CD8-positive, alpha-beta memory T cell (primary cell): ENCODE measurements around the gene HIC2. TPM values are rescaled to one million over a fixed set of nuclear protein-coding genes. Genes with fewer than 3 reads are reported as not detected.
"Not testable (repeated sequence)": the region's sequence is repeated elsewhere in the genome, so short reads cannot be mapped to it uniquely, and the experiment has no call there.

Experiments
- CTCF ChIA-PET: fragments of 350-600 bp; sonication (Branson Sonifier 250); formaldehyde crosslinking; loops from one replicate; lab custom pipeline; 2021; ENCODE audit warnings: antibody characterized with exemption; lab: Charles Lee
- POLR2A ChIA-PET: fragments of 350-600 bp; sonication (Branson Sonifier 250); formaldehyde crosslinking; loops from one replicate; lab custom pipeline; 2021; ENCODE audit warnings: antibody characterized with exemption; lab: Charles Lee
- DNase-seq, 5 donors: peaks; one replicate each; pipeline versions ENCODE4 v3.0.0 to v3.0.0-alpha.2; 2020 to 2022; ENCODE audit warnings: mixed read lengths in 1 of 5
- H3K27ac ChIP-seq: one replicate; pipeline ENCODE4 v1.7.0; 2013; ENCODE audit warnings: low read depth, mild to moderate bottlenecking, low read length, moderate library complexity
- H3K27me3 ChIP-seq: 2 replicates; pipeline ENCODE4 v1.7.0; 2013; ENCODE audit warnings: low read length, mild to moderate bottlenecking; ENCODE audit not compliant: insufficient read depth, poor library complexity, severe bottlenecking
- H3K36me3 ChIP-seq: 2 replicates; pipeline ENCODE4 v1.7.0; 2013; ENCODE audit warnings: mild to moderate bottlenecking, low read length, moderate library complexity; ENCODE audit not compliant: insufficient read depth
- H3K4me1 ChIP-seq: 2 replicates; pipeline ENCODE4 v1.7.0; 2013; ENCODE audit warnings: mild to moderate bottlenecking, low read length, moderate library complexity; ENCODE audit not compliant: insufficient read depth
- H3K4me3 ChIP-seq: 2 replicates; pipeline ENCODE4 v1.7.0; 2013; ENCODE audit warnings: mild to moderate bottlenecking, low read length
- H3K9me3 ChIP-seq: 2 replicates; pipeline ENCODE4 v1.7.0; 2013; ENCODE audit warnings: mild to moderate bottlenecking, low read length
- H3K27ac Mint-ChIP-seq, 8 donors: one replicate each; pipeline ENCODE4 v1.8.0; 2020 to 2021; ENCODE audit warnings: mixed read lengths in 8 of 8, mild to moderate bottlenecking in 6 of 8, inconsistent platforms in 3 of 8, moderate library complexity in 3 of 8
- H3K27me3 Mint-ChIP-seq, 2 donors: one replicate each; pipeline ENCODE4 v1.8.0; 2020 to 2021; ENCODE audit warnings: mixed read lengths in 2 of 2, mild to moderate bottlenecking in 1 of 2, moderate library complexity in 1 of 2
- H3K36me3 Mint-ChIP-seq, 3 donors: one replicate each; pipeline ENCODE4 v1.8.0; 2020 to 2021; ENCODE audit warnings: mixed read lengths in 3 of 3, inconsistent platforms in 1 of 3, mild to moderate bottlenecking in 1 of 3
- H3K4me1 Mint-ChIP-seq, 3 donors: one replicate each; pipeline ENCODE4 v1.8.0; 2020 to 2021; ENCODE audit warnings: mixed read lengths in 3 of 3, inconsistent platforms in 1 of 3, mild to moderate bottlenecking in 1 of 3
- H3K4me3 Mint-ChIP-seq, 7 donors: one replicate each; pipeline ENCODE4 v1.8.0; 2020 to 2021; ENCODE audit warnings: mixed read lengths in 7 of 7, mild to moderate bottlenecking in 6 of 7, moderate library complexity in 4 of 7, inconsistent platforms in 2 of 7
- H3K9me3 Mint-ChIP-seq, 5 donors: one replicate each; pipeline ENCODE4 v1.8.0; 2020 to 2022; ENCODE audit warnings: mixed read lengths in 5 of 5, mild to moderate bottlenecking in 3 of 5, moderate library complexity in 2 of 5, inconsistent platforms in 1 of 5
- polyA plus RNA-seq: library from polyadenylated mRNA; unstranded; fragments of 300-500 nt; fragmentation: Illumina TruSeq; gene quantifications from one replicate; pipeline ENCODE4 v1.2.3, GENCODE V29; 2021
- total RNA-seq, 2 experiments: library from RNA; stranded (reverse); gene quantifications; one replicate each; pipeline ENCODE4 v1.2.3, GENCODE V29; 2021

HIC2 gene
- total and polyA plus RNA-seq, 3 experiments from 2014 or later, result 0.60 to 6.8 (median 6.1) TPM

DNA sequence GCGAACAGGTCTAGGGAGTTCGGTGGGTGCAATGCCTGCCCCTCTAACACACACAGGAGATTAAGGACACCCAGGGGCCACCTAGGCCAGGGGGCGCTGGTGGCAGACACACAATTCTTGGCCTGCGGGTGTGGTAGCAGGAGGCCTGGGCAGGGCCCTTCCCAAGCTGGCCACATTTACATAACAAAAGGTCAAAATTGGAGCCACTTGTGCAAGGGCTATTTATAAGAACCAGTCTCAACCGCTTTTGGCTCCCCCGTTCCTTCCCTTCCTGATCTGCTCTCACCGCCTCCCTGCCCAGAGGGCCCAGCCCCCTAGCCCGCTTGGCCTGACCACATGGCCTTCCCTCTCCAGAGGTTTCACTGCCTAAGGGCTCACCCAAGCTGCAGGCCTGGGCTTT, 75.1 kb downstream of the HIC2 start:
- H3K27me3 Mint-ChIP-seq, H3K27ac ChIP-seq, H3K4me1 ChIP-seq, H3K36me3 ChIP-seq, H3K27ac Mint-ChIP-seq, H3K9me3 ChIP-seq, H3K4me1 Mint-ChIP-seq, H3K9me3 Mint-ChIP-seq, H3K4me3 Mint-ChIP-seq, H3K4me3 ChIP-seq, DNase-seq, CTCF ChIA-PET, H3K27me3 ChIP-seq, H3K36me3 Mint-ChIP-seq, POLR2A ChIA-PET: not testable (repeated sequence)

DNA sequence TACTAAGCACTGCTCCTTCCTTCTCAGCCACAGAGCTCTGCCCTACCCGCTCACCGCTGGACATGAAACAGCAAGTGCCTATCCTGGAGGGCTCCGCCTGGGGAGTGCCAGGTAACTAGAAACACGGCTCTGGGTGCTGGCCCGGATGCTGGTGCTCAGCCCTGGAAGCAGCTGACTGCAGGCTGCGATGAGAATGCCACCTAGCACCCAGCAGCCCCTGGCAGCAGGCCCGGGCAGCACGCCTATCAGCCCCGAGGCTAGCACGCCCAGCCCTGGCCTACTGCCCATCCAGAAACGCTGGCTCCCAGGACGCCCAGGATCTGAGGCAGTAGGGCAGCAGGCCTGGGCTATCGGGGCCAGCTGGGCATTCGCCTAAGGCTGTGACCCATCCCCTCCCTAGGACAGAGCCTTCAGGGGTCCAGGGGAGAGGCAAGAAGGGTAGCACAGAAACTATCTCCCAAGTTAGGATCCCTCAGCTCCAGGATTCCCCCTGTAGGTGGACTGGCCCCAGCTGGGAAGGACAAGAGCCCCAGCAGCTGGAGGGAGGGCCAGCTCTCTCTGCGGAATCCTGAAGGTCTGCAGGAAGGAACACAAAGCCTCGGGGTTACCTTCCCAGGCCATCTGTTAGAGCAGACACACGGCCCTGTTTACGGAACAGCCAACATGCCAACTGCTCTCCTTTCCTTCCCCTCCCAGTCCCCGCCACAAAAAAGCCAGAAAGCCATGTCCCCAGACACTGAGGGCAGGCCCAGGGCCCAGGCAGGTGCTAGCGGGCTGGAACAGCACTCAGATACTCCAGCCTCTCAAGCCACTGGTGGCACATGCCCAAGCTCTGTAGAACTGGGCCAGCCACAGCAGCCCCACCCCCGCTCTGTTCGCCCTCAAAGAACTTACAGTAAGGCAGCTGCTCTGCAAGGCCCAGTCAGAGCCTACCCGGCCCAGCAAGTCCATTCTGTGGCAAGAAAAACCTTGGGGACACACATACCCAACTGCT, 76.9 kb downstream of the HIC2 start:
- H3K36me3 Mint-ChIP-seq, POLR2A ChIA-PET, H3K4me1 ChIP-seq, H3K4me1 Mint-ChIP-seq, H3K36me3 ChIP-seq, H3K27me3 Mint-ChIP-seq, H3K9me3 Mint-ChIP-seq, CTCF ChIA-PET, H3K4me3 Mint-ChIP-seq, DNase-seq, H3K27ac Mint-ChIP-seq, H3K27me3 ChIP-seq, H3K9me3 ChIP-seq, H3K27ac ChIP-seq, H3K4me3 ChIP-seq: not testable (repeated sequence)

DNA sequence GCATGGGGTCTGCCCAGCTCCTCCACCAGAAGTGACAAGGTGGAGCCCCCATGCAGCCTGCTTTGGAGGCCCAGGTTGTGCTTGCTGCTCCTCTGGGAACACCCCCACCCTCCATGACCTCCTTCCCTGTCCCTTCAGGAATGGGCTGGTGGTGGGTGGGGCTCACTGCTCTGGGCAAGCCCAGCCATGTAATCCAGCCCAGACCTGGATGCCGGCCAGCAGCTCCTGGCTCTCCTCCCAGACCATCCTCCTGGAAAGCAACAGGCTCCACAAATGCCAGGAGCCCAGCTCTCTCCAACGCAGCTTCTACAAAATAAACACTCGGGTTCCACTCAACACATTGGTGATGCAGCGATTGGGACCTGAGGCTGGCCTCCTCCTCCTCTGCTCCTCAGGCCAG, 80.8 kb downstream of the HIC2 start:
- H3K36me3 Mint-ChIP-seq, H3K4me1 Mint-ChIP-seq, H3K27me3 Mint-ChIP-seq, H3K27ac Mint-ChIP-seq, H3K4me3 ChIP-seq, H3K27ac ChIP-seq, H3K9me3 Mint-ChIP-seq, H3K27me3 ChIP-seq, DNase-seq, CTCF ChIA-PET, H3K36me3 ChIP-seq, H3K9me3 ChIP-seq, H3K4me3 Mint-ChIP-seq, POLR2A ChIA-PET, H3K4me1 ChIP-seq: not testable (repeated sequence)

DNA sequence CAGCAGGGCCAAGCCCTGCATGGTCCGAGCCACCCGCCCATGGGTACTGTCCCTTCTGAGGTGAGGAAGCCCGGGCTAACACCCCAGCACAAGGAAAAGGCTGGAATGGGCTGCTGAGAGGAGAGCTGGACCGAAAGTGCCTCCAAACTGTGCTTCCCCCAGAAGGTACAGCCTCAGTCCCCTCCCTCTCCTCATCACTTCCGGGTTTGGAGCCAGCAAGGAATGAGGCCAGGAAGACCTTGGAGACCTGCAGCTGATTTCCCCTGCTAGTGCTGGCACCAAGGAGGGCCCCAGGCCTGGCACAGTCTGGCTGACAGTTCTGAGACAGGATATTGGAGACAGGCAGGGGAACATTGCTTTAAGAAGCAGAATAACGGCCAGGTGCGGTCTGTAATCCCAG, 81.3 kb downstream of the HIC2 start:
- DNase-seq, H3K36me3 ChIP-seq, H3K4me3 ChIP-seq, H3K9me3 ChIP-seq, H3K9me3 Mint-ChIP-seq, H3K4me1 ChIP-seq, H3K36me3 Mint-ChIP-seq, POLR2A ChIA-PET, H3K27ac Mint-ChIP-seq, H3K27ac ChIP-seq, H3K4me3 Mint-ChIP-seq, H3K27me3 ChIP-seq, CTCF ChIA-PET, H3K4me1 Mint-ChIP-seq, H3K27me3 Mint-ChIP-seq: not testable (repeated sequence)

DNA sequence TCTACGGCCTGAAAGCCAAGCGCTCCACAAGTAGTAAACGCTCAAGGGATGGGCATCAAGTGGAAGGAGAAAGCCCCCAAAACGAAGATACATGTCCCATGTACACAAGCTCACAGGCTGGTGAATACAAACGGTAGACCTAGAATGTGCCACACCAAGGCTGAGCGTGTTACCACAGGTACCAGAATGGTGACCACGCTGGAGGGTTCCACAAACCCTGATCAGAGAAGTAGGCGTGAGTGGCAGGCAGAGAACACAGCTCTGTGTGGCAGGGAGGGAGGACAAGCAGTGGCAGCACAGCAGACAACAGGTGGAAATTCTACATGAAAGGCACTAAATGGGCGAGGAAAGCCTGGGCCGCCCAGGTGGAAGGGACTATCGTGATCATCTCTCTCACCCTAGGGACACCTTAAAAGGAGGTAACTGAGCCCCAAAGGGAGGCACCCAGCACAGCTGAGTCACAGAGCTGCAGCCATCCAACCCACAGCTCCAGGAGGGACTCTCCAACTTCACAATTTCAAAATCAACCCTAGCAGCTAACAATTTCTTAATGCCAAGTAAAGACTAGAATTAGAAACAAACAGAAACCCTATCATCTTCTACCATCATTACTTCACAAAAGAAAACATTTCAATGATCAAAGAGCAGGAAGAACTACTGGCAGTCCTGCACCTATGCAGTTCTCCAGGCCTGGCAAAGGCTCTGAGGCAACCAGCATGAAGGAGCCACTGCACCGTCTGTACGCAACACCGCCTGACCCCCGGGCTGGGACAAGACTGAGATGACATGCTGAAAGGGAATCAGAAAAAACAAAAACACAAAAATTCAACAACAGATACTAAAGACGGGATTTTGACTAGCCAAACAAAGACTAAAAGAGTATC, 82.7 kb downstream of the HIC2 start:
- H3K9me3 ChIP-seq, H3K4me1 Mint-ChIP-seq, H3K4me3 Mint-ChIP-seq, H3K36me3 Mint-ChIP-seq, CTCF ChIA-PET, H3K36me3 ChIP-seq, H3K27ac ChIP-seq, DNase-seq, H3K9me3 Mint-ChIP-seq, H3K4me1 ChIP-seq, POLR2A ChIA-PET, H3K27ac Mint-ChIP-seq, H3K27me3 Mint-ChIP-seq, H3K27me3 ChIP-seq, H3K4me3 ChIP-seq: not testable (repeated sequence)

Other genes with a start within 250 kb of the HIC2 start
- gene RIMBP3B, start 33.6 kb upstream of the HIC2 start, total RNA-seq, result under 1 TPM; 0.35 to 0.39 TPM
- 0.71 TPM for gene RIMBP3B, start 33.6 kb upstream of the HIC2 start, polyA plus RNA-seq
- under 1 TPM; 0.64 to 0.70 TPM for gene TMEM191C, start 50.0 kb downstream of the HIC2 start, total RNA-seq
- 2.2 TPM for gene TMEM191C, start 50.0 kb downstream of the HIC2 start, polyA plus RNA-seq
- gene RIMBP3C, start 134.1 kb downstream of the HIC2 start, total RNA-seq, result under 1 TPM; 0.37 to 0.44 TPM
- 0.33 TPM for gene RIMBP3C, start 134.1 kb downstream of the HIC2 start, polyA plus RNA-seq
- gene UBE2L3, start 150.3 kb downstream of the HIC2 start, total RNA-seq, result 10 to 100 TPM; 74.3 to 80.2 TPM
- 109 TPM for gene UBE2L3, start 150.3 kb downstream of the HIC2 start, polyA plus RNA-seq
- 10 to 100 TPM; 75.2 to 79.0 TPM for gene YDJC, start 212.7 kb downstream of the HIC2 start, total RNA-seq
- 61.1 TPM for gene YDJC, start 212.7 kb downstream of the HIC2 start, polyA plus RNA-seq
- gene CCDC116, start 215.4 kb downstream of the HIC2 start, total RNA-seq, result under 1 TPM; 0.48 to 0.51 TPM
- gene CCDC116, start 215.4 kb downstream of the HIC2 start, polyA plus RNA-seq, result not detected
- gene SDF2L1, start 224.9 kb downstream of the HIC2 start, total RNA-seq, result 10 to 100 TPM; 71.5 to 74.7 TPM
- 99.6 TPM for gene SDF2L1, start 224.9 kb downstream of the HIC2 start, polyA plus RNA-seq
- 10 to 100 TPM; 42.4 to 47.3 TPM for gene PPIL2, start 248.6 kb downstream of the HIC2 start, total RNA-seq
- gene PPIL2, start 248.6 kb downstream of the HIC2 start, polyA plus RNA-seq, result 38.7 TPM